Amniotic epithelial cell (primary cell): ENCODE measurements around the gene ZCWPW1.
A peak's percentile ranks its signal among the peaks of the same experiment; 100 is the strongest.

Experiments used
- DNase-seq: peaks from one replicate; pipeline ENCODE4 v3.0.0-alpha.2; 2010; ENCODE audit warnings: low read depth

The ZCWPW1 gene

DNA sequence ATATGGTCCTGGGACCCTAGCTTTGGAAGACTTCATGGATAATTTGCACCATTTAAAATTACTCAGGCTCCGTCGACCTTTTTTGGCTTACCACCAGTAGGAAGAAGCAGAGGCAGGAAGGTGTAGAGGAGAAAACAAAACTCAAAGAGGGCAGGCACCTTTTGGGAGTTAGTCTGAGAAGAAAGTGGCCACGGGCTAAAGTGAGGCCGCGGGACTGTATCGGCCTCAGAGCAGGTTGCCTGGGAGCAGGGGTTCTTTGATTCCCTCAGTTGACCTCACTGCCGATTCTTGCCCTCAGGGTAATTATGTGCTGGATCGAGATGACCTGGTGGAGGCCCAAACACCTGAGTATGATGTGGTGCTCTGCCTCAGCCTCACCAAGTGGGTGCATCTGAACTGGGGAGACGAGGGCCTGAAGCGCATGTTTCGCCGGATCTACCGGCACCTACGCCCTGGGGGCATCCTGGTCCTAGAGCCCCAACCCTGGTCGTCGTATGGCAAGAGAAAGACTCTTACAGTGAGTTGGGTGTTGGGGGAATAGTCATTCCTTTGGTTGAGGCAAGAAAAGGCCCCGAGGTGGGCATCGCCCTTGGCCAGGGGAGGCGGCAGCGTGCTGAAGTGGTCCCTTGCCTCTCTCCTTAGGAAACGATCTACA lies 4.2 kb upstream of the ZCWPW1 start:
- DNase-seq: no peak

- DNase-seq: no peak
Observed at GRCh38 chr7:100432053-100432452, 3.5 kb upstream of the ZCWPW1 start.

DNA sequence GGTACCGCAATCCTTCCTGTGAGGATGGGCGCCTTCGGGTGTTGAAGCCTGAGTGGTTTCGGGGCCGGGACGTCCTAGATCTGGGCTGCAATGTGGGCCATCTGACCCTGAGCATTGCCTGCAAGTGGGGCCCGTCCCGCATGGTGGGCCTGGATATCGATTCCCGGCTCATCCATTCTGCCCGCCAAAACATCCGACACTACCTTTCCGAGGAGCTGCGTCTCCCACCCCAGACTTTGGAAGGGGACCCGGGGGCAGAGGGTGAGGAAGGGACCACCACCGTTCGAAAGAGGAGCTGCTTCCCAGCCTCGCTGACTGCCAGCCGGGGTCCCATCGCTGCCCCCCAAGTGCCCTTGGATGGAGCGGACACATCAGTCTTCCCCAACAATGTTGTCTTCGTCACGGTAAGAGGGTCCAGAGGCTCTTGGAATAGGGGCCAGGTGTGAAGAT lies 2.8 kb upstream of the ZCWPW1 start:
- no peak for DNase-seq

- no peak for DNase-seq
Observed at GRCh38 chr7:100430493-100431285, 2.2 kb upstream of the ZCWPW1 start.

DNA sequence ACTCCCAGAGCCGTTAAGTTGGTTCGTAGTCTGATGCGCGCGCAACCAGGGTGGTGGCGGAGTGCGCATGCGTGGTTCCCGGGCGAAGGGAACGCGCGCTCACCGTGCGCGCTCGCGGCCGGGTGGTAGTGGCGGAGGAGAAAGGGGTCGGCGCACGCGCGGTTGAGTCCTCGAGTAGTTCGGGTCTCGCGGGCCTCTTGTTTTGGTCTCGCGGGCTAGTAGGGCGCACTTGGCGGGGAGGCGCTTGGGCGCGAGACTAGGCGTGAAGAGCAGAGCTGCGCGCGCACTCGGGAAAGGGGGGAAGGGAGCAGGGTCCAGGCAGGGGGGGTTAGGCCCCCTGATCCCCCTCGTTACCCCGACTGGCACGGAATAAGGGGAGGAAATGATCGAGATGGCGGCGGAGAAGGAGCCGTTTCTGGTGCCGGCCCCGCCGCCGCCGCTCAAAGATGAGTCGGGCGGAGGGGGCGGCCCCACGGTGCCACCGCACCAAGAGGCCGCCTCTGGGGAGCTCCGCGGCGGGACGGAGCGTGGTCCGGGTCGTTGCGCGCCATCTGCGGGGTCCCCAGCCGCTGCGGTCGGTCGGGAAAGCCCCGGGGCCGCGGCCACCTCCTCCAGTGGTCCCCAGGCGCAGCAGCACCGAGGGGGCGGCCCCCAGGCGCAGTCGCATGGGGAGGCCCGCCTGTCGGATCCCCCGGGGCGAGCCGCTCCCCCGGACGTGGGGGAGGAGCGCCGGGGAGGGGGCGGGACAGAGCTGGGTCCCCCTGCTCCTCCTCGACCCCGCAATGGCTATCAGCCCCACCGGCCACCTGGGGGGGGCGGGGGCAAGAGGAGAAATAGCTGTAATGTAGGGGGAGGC lies 1.4 kb upstream of the ZCWPW1 start, which contains the start of gene MEPCE:
TSS of gene MEPCE (plus strand) at position 195 of the 856 bp plus-strand sequence. CDS start at position 383, 188 bp downstream.
- DNase-seq: peak; percentile 90

GRCh38 chr7:100428967-100429636 lies 599 bp upstream of the ZCWPW1 start:
- DNase-seq: peak; percentile 98

DNA sequence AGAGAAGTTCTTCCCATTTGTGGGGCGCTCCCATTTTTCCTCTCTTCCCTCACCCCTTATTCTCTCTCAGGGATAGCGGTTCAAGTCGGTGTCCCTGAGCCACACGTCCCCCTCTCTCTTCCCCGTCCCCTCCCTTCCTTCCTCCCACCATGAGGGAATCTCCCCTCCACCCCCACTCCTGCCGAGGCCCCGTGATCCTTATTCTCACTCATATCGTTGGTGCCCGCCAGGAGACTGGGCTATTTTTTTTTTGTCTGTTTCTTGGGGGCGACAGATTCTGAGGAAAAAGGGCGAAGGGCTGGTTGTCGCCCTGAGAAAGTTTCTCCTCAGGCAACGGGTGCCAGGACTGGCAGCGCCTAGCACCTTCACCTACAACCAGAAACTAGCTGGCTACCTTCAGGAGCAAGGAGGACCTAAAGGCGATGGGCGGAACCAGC lies 723 bp downstream of the ZCWPW1 start:
- no peak for DNase-seq

- no peak for DNase-seq
Observed at GRCh38 chr7:100426516-100426915, 2.0 kb downstream of the ZCWPW1 start.

DNA sequence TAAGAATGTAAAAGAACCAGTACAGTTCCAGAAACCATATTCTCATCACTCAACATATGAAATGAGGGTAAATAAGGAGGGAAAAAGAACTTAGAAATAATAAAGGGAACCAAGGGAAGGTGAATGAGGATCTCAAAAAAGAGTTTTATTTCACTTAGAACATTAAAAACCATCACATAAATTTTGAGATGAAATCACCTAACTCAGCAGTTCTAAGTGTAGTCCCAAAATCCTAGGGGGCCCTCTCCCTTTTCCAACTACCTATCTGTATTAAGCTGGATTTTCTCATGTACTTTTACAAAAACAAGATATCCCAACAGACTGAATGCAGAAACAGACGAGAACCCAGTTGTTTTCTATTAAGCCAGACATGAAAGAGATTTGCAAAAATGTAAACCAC lies 3.2 kb downstream of the ZCWPW1 start:
- DNase-seq: no peak

GRCh38 chr7:100423315-100423714 lies 5.2 kb downstream of the ZCWPW1 start:
- no peak for DNase-seq

GRCh38 chr7:100419660-100420226 lies 8.8 kb downstream of the ZCWPW1 start:
- DNase-seq: no peak

- DNase-seq: no peak
Observed at GRCh38 chr7:100418930-100419659, 9.4 kb downstream of the ZCWPW1 start.

DNA sequence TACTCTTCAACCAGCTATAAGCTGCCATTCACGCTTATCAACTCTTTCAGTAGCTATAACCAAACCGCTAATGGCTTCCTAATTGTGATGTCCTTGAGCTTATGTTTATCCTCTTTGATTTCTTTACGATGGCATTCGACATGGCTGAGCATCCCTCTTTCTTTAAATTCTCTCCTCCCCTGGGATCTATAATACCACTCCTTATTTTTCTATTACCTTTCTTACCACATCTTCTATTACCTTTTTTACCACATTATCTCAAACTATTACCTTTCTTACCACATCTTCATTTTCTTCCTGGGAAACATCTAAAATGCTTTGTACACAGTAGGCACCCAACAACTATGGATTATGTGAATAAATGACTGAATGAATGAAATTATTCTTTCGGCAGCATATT lies 13.1 kb downstream of the ZCWPW1 start:
- DNase-seq: no peak

DNA sequence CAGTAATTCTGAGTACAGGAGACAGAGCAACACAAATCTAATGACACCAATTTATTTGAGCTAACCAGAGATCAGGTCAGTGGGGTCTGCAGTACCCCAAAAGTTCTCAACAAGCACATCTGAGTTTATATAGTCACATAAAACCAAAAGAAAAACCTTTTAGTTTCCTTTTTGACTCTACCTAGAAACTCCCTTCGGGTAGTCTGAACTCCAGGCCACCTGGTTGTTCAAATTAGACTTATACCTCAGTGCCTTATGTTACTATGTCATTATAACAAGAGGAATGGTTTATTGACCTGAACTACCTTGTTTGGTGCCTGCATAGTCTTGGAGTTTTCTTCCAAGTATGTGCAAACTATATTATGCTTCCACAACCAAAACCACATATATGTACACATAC lies 14.6 kb downstream of the ZCWPW1 start:
- DNase-seq: no peak

DNA sequence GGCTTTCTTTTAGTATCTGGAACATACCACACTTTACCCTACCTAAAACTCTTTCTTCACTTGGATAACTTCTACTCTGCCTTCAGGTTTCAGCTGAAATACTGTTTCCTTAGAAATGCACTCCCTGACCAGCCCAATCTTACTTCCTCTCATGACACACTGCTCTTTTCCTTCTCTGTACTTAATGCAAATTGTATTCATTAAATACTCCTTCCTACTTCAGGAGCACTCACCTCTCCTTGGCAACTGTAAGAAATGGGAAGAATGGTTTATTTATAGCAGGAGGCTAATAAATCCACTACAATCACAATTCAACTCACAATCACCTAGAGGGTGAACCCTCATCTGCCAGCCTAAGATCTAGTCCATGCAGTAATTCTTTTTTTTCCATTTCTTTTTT lies 15.2 kb downstream of the ZCWPW1 start:
- DNase-seq: no peak

GRCh38 chr7:100411101-100411500 lies 17.4 kb downstream of the ZCWPW1 start:
- DNase-seq: no peak

- DNase-seq: peak; percentile 79
Observed at GRCh38 chr7:100407285-100408180, 21.0 kb downstream of the ZCWPW1 start.

- DNase-seq: peak; percentile 86
Observed at GRCh38 chr7:100406767-100407166, 21.7 kb downstream of the ZCWPW1 start.

- DNase-seq: no peak
Observed at GRCh38 chr7:100402241-100402640, 26.3 kb downstream of the ZCWPW1 start.

- DNase-seq: no peak
Observed at GRCh38 chr7:100401811-100402210, 26.7 kb downstream of the ZCWPW1 start.
